Measurements from ENCODE around the gene DDX19B. TPM values are rescaled to one million over a fixed set of nuclear protein-coding genes. Genes with fewer than 3 reads are reported as not detected.

DDX19B gene
- total RNA-seq, 1 donor from 2014 or later: 45.2 TPM

DNA sequence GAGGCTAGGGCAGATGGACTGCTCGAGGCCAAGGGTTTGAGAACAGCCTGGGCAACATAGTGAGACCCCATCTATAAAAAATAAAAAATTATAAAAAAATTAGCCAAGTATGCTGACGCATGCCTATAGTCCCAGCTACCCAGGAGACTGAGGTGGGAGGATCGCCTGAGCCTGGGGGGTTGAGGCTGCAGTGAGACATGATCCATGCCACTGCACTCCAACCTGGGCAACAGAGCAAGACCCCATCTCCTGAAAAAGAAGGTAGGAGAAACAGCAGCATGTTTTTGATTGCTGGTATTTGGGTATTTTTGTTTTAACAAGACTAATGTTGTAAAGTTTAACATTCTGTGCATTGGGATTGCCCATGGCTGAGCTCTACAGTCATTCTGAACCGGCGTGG, 38.8 kb downstream of the DDX19B start:
- Mint-ChIP-seq H3K27me3 (ENCODE audit: low read depth) (no peaks in the 10 kb centered on the region), H3K9me3 (no peaks in the 10 kb centered on the region), H3K27ac (ENCODE audit: unreplicated experiment) (no peak overlapping the region), H3K36me3 (ENCODE audit: low read depth) (peaks cover 8% of the 10 kb centered on the region), H3K4me3 (no peak overlapping the region), H3K4me1 (peaks cover under 1% of the 10 kb centered on the region)
- no peak for TF ChIP-seq CTCF (conservative IDR thresholded peaks at IDR 0.05)
- DNase-seq (ENCODE audit: low read depth, low spot score): no peak

DNA sequence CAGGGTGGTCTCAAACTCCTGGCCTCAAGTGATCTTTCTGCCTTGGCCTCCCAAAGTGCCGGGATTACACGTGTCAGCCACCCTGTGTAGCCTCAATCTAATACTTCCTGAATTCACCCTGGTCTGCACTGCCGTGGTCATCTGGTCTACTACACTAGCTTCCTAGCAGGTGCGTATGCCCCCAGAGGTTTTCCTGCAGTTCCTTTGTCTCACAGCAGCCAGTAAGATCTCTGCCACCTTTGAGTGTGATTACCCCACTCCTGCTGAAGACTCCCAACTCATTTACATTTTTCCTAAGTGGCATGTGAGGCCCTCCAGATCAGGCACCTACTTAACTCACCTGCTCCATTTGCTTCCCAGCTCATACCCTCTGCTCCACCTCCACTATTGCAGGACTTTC, 42.6 kb downstream of the DDX19B start:
- DNase-seq (ENCODE audit: low read depth, low spot score): no peak
- no peaks in the 10 kb centered on the region for H3K9me3 Mint-ChIP-seq

DNA sequence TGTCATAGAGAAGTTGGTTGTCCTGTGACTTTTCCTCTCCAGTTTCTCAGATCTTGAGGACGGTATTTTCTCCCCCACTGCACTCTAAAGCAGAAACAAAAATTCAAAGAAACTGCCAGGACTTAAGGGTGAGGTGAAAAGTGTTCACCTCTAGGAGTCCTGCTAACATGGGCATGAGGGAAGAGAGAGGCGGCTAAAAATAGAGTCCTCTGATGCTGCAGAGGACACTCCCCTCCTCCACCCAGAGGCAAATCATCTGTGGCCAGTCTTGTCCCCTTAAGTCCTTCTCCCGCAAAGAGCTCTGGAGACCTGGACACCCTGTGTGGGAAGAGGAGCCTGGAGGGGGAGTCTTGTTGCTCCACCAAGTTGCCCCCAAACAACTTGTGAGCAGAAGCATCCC, 43.0 kb downstream of the DDX19B start:
- peaks cover 4% of the 10 kb centered on the region for H3K36me3 Mint-ChIP-seq (ENCODE audit: low read depth)
- no peak for TF ChIP-seq CTCF (conservative IDR thresholded peaks at IDR 0.05)
- H3K27me3 Mint-ChIP-seq (ENCODE audit: low read depth): no peaks in the 10 kb centered on the region
- no peaks in the 10 kb centered on the region for H3K9me3 Mint-ChIP-seq
- no peak for DNase-seq (ENCODE audit: low read depth, low spot score)
- no peak overlapping the region for H3K4me3 Mint-ChIP-seq
- H3K4me1 Mint-ChIP-seq: peaks cover 11% of the 10 kb centered on the region
- H3K27ac Mint-ChIP-seq (ENCODE audit: unreplicated experiment): peak overlapping the region; percentile 45

More for the DNA sequence above, 42.6 kb downstream of the DDX19B start:
- no peaks in the 10 kb centered on the region for H3K27me3 Mint-ChIP-seq (ENCODE audit: low read depth)
- no peak overlapping the region for H3K4me3 Mint-ChIP-seq
- peak overlapping the region; percentile 45 for H3K27ac Mint-ChIP-seq (ENCODE audit: unreplicated experiment)
- peaks cover 8% of the 10 kb centered on the region for H3K4me1 Mint-ChIP-seq
- H3K36me3 Mint-ChIP-seq (ENCODE audit: low read depth): peaks cover 4% of the 10 kb centered on the region
- TF ChIP-seq CTCF (conservative IDR thresholded peaks at IDR 0.05): no peak

GRCh38 chr16:70345840-70346239, 46.9 kb downstream of the DDX19B start:
- no peaks in the 10 kb centered on the region for H3K9me3 Mint-ChIP-seq
- H3K4me3 Mint-ChIP-seq: peak overlapping the region; percentile 99
- DNase-seq (ENCODE audit: low read depth, low spot score): no peak
- no peak for TF ChIP-seq CTCF (conservative IDR thresholded peaks at IDR 0.05)
- no peaks in the 10 kb centered on the region for H3K27me3 Mint-ChIP-seq (ENCODE audit: low read depth)
- H3K27ac Mint-ChIP-seq (ENCODE audit: unreplicated experiment): peak overlapping the region; percentile 94
- H3K36me3 Mint-ChIP-seq (ENCODE audit: low read depth): no peaks in the 10 kb centered on the region
- H3K4me1 Mint-ChIP-seq: peaks cover 21% of the 10 kb centered on the region

GRCh38 chr16:70348991-70349390, 50.0 kb downstream of the DDX19B start:
- no peak for DNase-seq (ENCODE audit: low read depth, low spot score)
- H3K4me3 Mint-ChIP-seq: peak overlapping the region; percentile 52
- H3K27me3 Mint-ChIP-seq (ENCODE audit: low read depth): no peaks in the 10 kb centered on the region
- no peaks in the 10 kb centered on the region for H3K9me3 Mint-ChIP-seq
- TF ChIP-seq CTCF (conservative IDR thresholded peaks at IDR 0.05): no peak
- H3K36me3 Mint-ChIP-seq (ENCODE audit: low read depth): peaks cover 5% of the 10 kb centered on the region
- peaks cover 21% of the 10 kb centered on the region for H3K4me1 Mint-ChIP-seq
- H3K27ac Mint-ChIP-seq (ENCODE audit: unreplicated experiment): no peak overlapping the region

GRCh38 chr16:70349783-70350182, 50.8 kb downstream of the DDX19B start:
- H3K9me3 Mint-ChIP-seq: no peaks in the 10 kb centered on the region
- peaks cover 21% of the 10 kb centered on the region for H3K4me1 Mint-ChIP-seq
- peak overlapping the region; percentile 76 for H3K4me3 Mint-ChIP-seq
- no peak for DNase-seq (ENCODE audit: low read depth, low spot score)
- no peaks in the 10 kb centered on the region for H3K27me3 Mint-ChIP-seq (ENCODE audit: low read depth)
- peaks cover 5% of the 10 kb centered on the region for H3K36me3 Mint-ChIP-seq (ENCODE audit: low read depth)
- no peak overlapping the region for H3K27ac Mint-ChIP-seq (ENCODE audit: unreplicated experiment)
- TF ChIP-seq CTCF (conservative IDR thresholded peaks at IDR 0.05): no peak
